GM23248 (cell line): Measurements from ENCODE around the gene SARNP.

Experiments
- EZH2 ChIP-seq: fragments of 200-600 bp; sonication (generic); IDR thresholded peaks from 2 replicates; pipeline ENCODE4 v1.6.1; 2018; ENCODE audit warnings: antibody characterized with exemption, mild to moderate bottlenecking; ENCODE audit not compliant: insufficient read depth, poor library complexity, severe bottlenecking
- EZH2phosphoT487 ChIP-seq: fragments of 200-600 bp; sonication (generic); IDR thresholded peaks from 2 replicates; pipeline ENCODE4 v1.6.1; 2018; ENCODE audit warnings: antibody characterized with exemption, moderate library complexity, mild to moderate bottlenecking, low read depth; ENCODE audit not compliant: insufficient read depth

- TF ChIP-seq EZH2 (no peak), EZH2phosphoT487 (no peak)
Observed at GRCh38 chr12:55739025-55739378, 78.5 kb downstream of the SARNP start.
